Breast epithelium (tissue), 4 donors: ENCODE results near the gene TPRKB. TPM values are rescaled to one million over a fixed set of nuclear protein-coding genes. Genes with fewer than 3 reads are reported as not detected.

Experiments used
- DNase-seq, 2 donors: peaks; one replicate each; pipeline ENCODE4 v3.0.0-alpha.2; 2019; ENCODE audit warnings: low spot score in 2 of 2
- H3K27ac ChIP-seq, 2 donors: fragments of 200-600 bp; sonication (generic) in 1 of 2; one replicate each; pipeline ENCODE4 v1.5.1; 2016 to 2019; ENCODE audit warnings: mild to moderate bottlenecking in 1 of 2
- H3K27me3 ChIP-seq, 2 donors: fragments of 200-600 bp; sonication (generic) in 1 of 2; one replicate each; pipeline versions ENCODE4 v1.5.1 to v1.6.0; 2017 to 2019; ENCODE audit warnings: control low read depth in 1 of 2, mild to moderate bottlenecking in 1 of 2
- H3K36me3 ChIP-seq: fragments of 200-600 bp; one replicate; pipeline ENCODE4 v1.5.1; 2019
- H3K4me1 ChIP-seq, 2 donors: fragments of 200-600 bp; sonication (generic); one replicate each; pipeline ENCODE4 v1.5.1; 2016 to 2019; ENCODE audit warnings: control low read depth in 1 of 2
- H3K4me3 ChIP-seq, 3 donors: fragments of 200-600 bp; sonication (generic); 1 replicate in 2 of 3; 2 replicates in 1 of 3; pipeline ENCODE4 v1.5.1; 2016 to 2019; ENCODE audit warnings: mild to moderate bottlenecking in 3 of 3, moderate library complexity in 2 of 3
- H3K9me3 ChIP-seq, 2 donors: fragments of 200-600 bp; sonication (generic) in 1 of 2; one replicate each; pipeline ENCODE4 v1.5.1; 2016 to 2019; ENCODE audit warnings: control low read depth in 1 of 2
- CTCF ChIP-seq, 3 donors: fragments of 450-650 bp; IDR thresholded peaks; one replicate each; pipeline ENCODE4 v1.5.1; 2016 to 2017; ENCODE audit warnings: antibody characterized with exemption in 3 of 3, mild to moderate bottlenecking in 3 of 3, moderate library complexity in 3 of 3
- POLR2A ChIP-seq: fragments of 450-650 bp; IDR thresholded peaks from one replicate; pipeline ENCODE4 v1.6.1; 2016; ENCODE audit warnings: antibody characterized with exemption, mild to moderate bottlenecking, moderate library complexity
- POLR2AphosphoS5 ChIP-seq, 3 donors: sonication (generic); formaldehyde crosslinking; IDR thresholded peaks; one replicate each; pipeline ENCODE4 v1.6.1; 2017; ENCODE audit warnings: antibody characterized with exemption in 3 of 3
- intact Hi-C: fragments of 100-400 bp; cut with DNase I; formaldehyde crosslinking; loops from one replicate; pipeline ENCODE4 v1.15.1; 2023; ENCODE audit warnings: low total_unique reads
- total RNA-seq, 3 donors: library from RNA; depleted of rRNA; stranded (reverse); fragments of >200 nt; gene quantifications; one replicate each; pipeline ENCODE4 v1.1.0, GENCODE V29; 2016

TPRKB gene
- total RNA-seq, 3 donors from 2014 or later: 25.2 to 41.4 (median 32.8) TPM

GRCh38 chr2:73776869-73777519 is 39.8 kb upstream of the TPRKB start:
- Histone ChIP-seq H3K27me3 (no peaks in the 10 kb centered on the region), H3K4me3 (no peak overlapping the region), H3K9me3 (no peaks in the 10 kb centered on the region), H3K27ac (no peak overlapping the region), H3K4me1 (no peaks in the 10 kb centered on the region), H3K36me3 (no peaks in the 10 kb centered on the region)
- TF ChIP-seq POLR2A (no peak), CTCF (IDR thresholded peaks at IDR 0.05) (no peak), POLR2AphosphoS5 (IDR thresholded peaks at IDR 0.05) (no peak)
- no peak for DNase-seq
- intact Hi-C loops: no loop called here

GRCh38 chr2:73776381-73776780 is 39.2 kb upstream of the TPRKB start:
- Histone ChIP-seq H3K27ac (no peak overlapping the region), H3K36me3 (no peaks in the 10 kb centered on the region), H3K4me1 (no peaks in the 10 kb centered on the region), H3K9me3 (no peaks in the 10 kb centered on the region), H3K27me3 (no peaks in the 10 kb centered on the region), H3K4me3 (no peak overlapping the region)
- no peak for TF ChIP-seq CTCF (IDR thresholded peaks at IDR 0.05)
- intact Hi-C loops: no loop called here
- no peak for DNase-seq

- Histone ChIP-seq H3K4me1 (no peaks in the 10 kb centered on the region), H3K27me3 (no peaks in the 10 kb centered on the region), H3K36me3 (no peaks in the 10 kb centered on the region), H3K9me3 (no peaks in the 10 kb centered on the region), H3K27ac (no peak overlapping the region), H3K4me3 (no peak overlapping the region)
- DNase-seq: no peak
- intact Hi-C loops: no loop called here
- TF ChIP-seq POLR2AphosphoS5 (IDR thresholded peaks at IDR 0.05): no peak
- TF ChIP-seq POLR2A: no peak
- TF ChIP-seq CTCF (IDR thresholded peaks at IDR 0.05): no peak
Measured at GRCh38 chr2:73772819-73773218, 35.7 kb upstream of the TPRKB start.

- Histone ChIP-seq H3K27me3 (no peaks in the 10 kb centered on the region), H3K36me3 (no peaks in the 10 kb centered on the region), H3K9me3 (no peaks in the 10 kb centered on the region), H3K4me1 (no peaks in the 10 kb centered on the region), H3K4me3 (no peak overlapping the region), H3K27ac (no peak overlapping the region)
- TF ChIP-seq CTCF (IDR thresholded peaks at IDR 0.05): no peak
- TF ChIP-seq POLR2AphosphoS5 (IDR thresholded peaks at IDR 0.05): no peak
- TF ChIP-seq POLR2A: no peak
- DNase-seq: no peak
- intact Hi-C loops: no loop called here
Measured at GRCh38 chr2:73770725-73771124, 33.6 kb upstream of the TPRKB start.

- H3K36me3 ChIP-seq: no peaks in the 10 kb centered on the region
Measured at GRCh38 chr2:73766994-73767393, 29.8 kb upstream of the TPRKB start.

GRCh38 chr2:73766349-73766748 is 29.2 kb upstream of the TPRKB start:
- H3K4me3 ChIP-seq: no peak overlapping the region
- H3K36me3 ChIP-seq: no peaks in the 10 kb centered on the region
- DNase-seq: no peak
- H3K4me1 ChIP-seq: no peaks in the 10 kb centered on the region
- intact Hi-C loops: no loop called here
- no peaks in the 10 kb centered on the region for H3K27me3 ChIP-seq
- TF ChIP-seq POLR2AphosphoS5 (IDR thresholded peaks at IDR 0.05) (no peak), POLR2A (no peak), CTCF (IDR thresholded peaks at IDR 0.05) (no peak)
- H3K9me3 ChIP-seq: no peaks in the 10 kb centered on the region
- no peak overlapping the region for H3K27ac ChIP-seq

More at GRCh38 chr2:73766994-73767393, 29.8 kb upstream of the TPRKB start:
- no peak for DNase-seq
- H3K27ac ChIP-seq: no peak overlapping the region
- no peaks in the 10 kb centered on the region for H3K9me3 ChIP-seq
- H3K4me1 ChIP-seq: no peaks in the 10 kb centered on the region
- H3K4me3 ChIP-seq: no peak overlapping the region
- intact Hi-C loops: no loop called here
- no peaks in the 10 kb centered on the region for H3K27me3 ChIP-seq
- no peak for TF ChIP-seq POLR2A
